ENCODE measurements around the gene NPHP3. TPM values are rescaled to one million over a fixed set of nuclear protein-coding genes. Genes with fewer than 3 reads are reported as not detected.
A peak's percentile ranks its signal among the peaks of the same experiment; 100 is the strongest.
"Not testable (repeated sequence)": the region's sequence is repeated elsewhere in the genome, so short reads cannot be mapped to it uniquely, and the experiment has no call there.

The NPHP3 gene
- 10 to 100 TPM; 15.6 to 35.5 TPM for total RNA-seq

DNA sequence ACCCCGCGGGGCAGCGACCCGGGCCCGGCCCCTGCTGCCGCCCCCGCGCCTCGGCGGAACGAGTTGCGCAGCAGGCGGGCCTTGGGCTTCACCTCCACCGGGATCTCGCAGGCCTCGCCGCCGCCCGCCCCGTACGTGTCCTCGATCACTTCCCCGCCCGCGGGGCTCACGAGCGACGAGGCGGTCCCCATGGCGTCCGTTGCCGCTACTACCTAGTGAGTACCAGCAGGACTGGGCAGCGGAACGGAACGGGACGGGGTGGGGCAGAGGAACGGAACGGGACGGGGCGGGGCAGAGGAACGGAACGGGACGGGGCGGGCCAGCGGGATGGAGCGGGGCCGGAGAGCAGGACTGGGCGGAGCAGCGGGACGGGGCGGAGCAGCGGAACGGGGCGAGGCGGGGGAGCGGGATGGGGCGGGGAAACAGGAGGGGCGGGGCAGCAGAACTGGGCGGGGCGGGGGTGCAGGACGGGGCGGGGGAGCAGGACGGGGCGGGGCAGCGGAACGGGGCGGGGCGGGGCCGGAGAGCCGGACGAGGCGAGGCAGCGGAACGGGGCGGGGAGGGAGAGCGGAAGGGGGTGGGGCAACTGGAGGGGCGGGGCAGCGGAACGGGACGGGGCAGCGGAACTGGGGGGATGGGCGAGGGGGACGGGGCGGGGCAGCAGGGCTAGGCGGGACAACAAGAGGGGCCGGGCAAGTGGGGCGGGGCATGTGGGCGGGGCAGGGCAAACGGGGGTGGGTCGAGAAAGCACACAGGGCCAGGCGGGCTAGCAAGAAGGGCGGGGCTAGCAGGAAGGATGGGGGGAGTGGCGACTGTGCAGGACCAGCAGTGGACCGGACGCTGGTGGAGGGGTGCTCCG lies at the start of gene NPHP3:
NPHP3 (minus strand) TSS at position 245 of the 859 bp plus-strand sequence; CDS start at position 191, 54 bp downstream.
- peak within 1 kb of the TSS; percentile 93 for H3K4me3 Mint-ChIP-seq
- H3K9me3 Mint-ChIP-seq = no peaks in the 10 kb centered on the region
- no peaks in the 10 kb centered on the region for H3K27me3 Mint-ChIP-seq
- peak within 1 kb of the TSS; percentile 93 for H3K27ac Mint-ChIP-seq
- H3K4me1 Mint-ChIP-seq = peaks cover 23% of the 10 kb centered on the region
- ATAC-seq (replicated peaks) = peak; percentile 89
- peaks cover 44% of the 10 kb centered on the region for H3K36me3 Mint-ChIP-seq (ENCODE audit: low read depth)

DNA sequence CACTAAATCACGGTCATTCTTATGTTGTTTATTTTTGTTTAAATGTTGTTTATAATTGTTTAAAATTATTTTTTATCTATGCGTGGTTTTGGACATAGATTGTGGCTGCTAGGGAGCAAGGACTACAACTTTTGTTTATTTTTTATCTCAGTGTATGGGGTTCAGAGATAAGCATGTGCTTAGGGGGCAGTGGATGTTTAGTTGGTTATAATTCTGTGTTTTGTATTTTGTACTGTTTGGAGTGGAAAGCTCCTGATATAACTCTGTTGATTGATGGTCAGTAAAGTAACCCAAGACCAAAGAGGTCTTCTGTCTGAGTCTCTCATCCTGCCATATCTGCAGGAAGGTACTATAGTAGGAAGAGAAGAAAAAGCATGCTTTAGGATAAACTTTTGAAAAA lies 36.5 kb upstream of the NPHP3 start:
- no peaks in the 10 kb centered on the region for H3K36me3 Mint-ChIP-seq (ENCODE audit: low read depth)
- no peak overlapping the region for H3K27ac Mint-ChIP-seq
- H3K4me3 Mint-ChIP-seq = no peak overlapping the region
- H3K9me3 Mint-ChIP-seq = no peaks in the 10 kb centered on the region
- no peak for ATAC-seq (replicated peaks)
- H3K27me3 Mint-ChIP-seq = no peaks in the 10 kb centered on the region
- H3K4me1 Mint-ChIP-seq = no peaks in the 10 kb centered on the region

GRCh38 chr3:132756108-132756650 lies 34.0 kb upstream of the NPHP3 start:
- ATAC-seq (replicated peaks) = no peak
- Mint-ChIP-seq H3K4me1 (no peaks in the 10 kb centered on the region), H3K27me3 (no peaks in the 10 kb centered on the region), H3K36me3 (ENCODE audit: low read depth) (no peaks in the 10 kb centered on the region), H3K9me3 (no peaks in the 10 kb centered on the region), H3K4me3 (no peak overlapping the region), H3K27ac (no peak overlapping the region)

DNA sequence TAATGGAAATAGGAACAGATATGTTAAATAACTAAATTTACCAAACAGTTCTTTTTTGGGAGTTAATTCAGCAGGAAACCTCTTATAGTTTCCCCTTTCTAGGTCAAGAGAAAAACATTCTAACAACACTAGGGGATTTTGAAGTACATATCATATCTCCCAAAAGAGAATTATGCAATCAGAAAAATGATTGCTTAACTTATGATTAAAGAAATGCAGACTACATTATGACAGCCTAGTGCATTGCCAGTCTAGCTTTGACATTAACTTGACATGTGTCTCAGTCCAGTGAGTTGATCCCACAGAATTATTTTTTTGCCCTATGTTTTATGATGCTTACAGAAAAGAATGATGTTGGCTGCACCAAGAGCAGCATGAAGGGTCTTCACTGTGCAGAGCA lies 31.7 kb upstream of the NPHP3 start:
- H3K4me1 Mint-ChIP-seq = no peaks in the 10 kb centered on the region
- no peaks in the 10 kb centered on the region for H3K36me3 Mint-ChIP-seq (ENCODE audit: low read depth)
- no peak for ATAC-seq (replicated peaks)
- no peak overlapping the region for H3K27ac Mint-ChIP-seq
- H3K4me3 Mint-ChIP-seq = no peak overlapping the region
- H3K27me3 Mint-ChIP-seq = peaks cover 13% of the 10 kb centered on the region
- no peaks in the 10 kb centered on the region for H3K9me3 Mint-ChIP-seq

GRCh38 chr3:132749786-132750185 lies 27.6 kb upstream of the NPHP3 start:
- H3K27me3 Mint-ChIP-seq = peaks cover 27% of the 10 kb centered on the region
- no peak for ATAC-seq (replicated peaks)
- H3K36me3 Mint-ChIP-seq (ENCODE audit: low read depth) = no peaks in the 10 kb centered on the region
- H3K9me3 Mint-ChIP-seq = no peaks in the 10 kb centered on the region
- no peak overlapping the region for H3K4me3 Mint-ChIP-seq
- no peak overlapping the region for H3K27ac Mint-ChIP-seq
- H3K4me1 Mint-ChIP-seq = no peaks in the 10 kb centered on the region

DNA sequence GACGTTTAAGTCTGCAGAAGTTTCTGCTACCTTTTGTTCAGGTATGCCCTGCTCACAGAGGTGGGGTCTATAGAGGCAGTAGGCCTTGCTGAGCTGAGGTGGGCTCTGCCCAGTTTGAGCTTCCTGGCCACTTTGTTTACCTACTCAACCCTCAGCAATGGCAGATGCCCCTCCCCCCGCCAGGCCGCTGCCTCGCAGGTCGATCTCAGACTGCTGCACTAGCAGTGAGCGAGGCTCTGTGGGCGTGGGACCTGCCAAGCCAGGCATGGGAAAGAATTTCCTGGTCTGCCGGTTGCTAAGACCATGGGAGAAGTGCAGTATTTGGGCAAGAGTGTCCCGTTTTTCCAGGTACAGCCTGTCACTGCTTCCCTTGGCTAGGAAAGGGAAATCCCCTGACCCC lies 24.5 kb upstream of the NPHP3 start:
- not testable (repeated sequence) for ATAC-seq (replicated peaks); H3K9me3 Mint-ChIP-seq; H3K27ac Mint-ChIP-seq; H3K4me1 Mint-ChIP-seq; H3K4me3 Mint-ChIP-seq; H3K36me3 Mint-ChIP-seq (ENCODE audit: low read depth)
- peaks cover 35% of the 10 kb centered on the region for H3K27me3 Mint-ChIP-seq

DNA sequence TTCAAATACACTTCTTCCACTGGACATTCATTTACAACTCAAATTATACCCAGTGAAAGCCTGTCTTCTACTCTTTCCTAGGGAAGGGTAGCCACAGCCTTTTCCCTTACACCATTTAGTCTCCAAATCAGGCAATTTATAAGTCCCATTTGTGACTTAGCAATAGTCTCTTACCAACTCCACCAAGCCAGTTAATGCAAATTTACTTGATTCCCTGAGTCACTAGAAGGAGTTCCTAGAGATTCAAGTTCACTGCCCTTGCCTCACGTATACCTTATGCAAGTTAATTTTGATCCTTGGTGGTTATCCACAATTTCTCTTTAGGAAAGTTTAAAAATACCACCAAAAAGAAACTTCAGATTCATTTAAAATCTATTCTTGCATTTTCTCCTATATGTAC lies 16.1 kb upstream of the NPHP3 start:
- no peaks in the 10 kb centered on the region for H3K4me1 Mint-ChIP-seq
- H3K36me3 Mint-ChIP-seq (ENCODE audit: low read depth) = no peaks in the 10 kb centered on the region
- no peak overlapping the region for H3K27ac Mint-ChIP-seq
- H3K4me3 Mint-ChIP-seq = no peak overlapping the region
- H3K27me3 Mint-ChIP-seq = peaks cover 27% of the 10 kb centered on the region
- no peak for ATAC-seq (replicated peaks)
- H3K9me3 Mint-ChIP-seq = no peaks in the 10 kb centered on the region

DNA sequence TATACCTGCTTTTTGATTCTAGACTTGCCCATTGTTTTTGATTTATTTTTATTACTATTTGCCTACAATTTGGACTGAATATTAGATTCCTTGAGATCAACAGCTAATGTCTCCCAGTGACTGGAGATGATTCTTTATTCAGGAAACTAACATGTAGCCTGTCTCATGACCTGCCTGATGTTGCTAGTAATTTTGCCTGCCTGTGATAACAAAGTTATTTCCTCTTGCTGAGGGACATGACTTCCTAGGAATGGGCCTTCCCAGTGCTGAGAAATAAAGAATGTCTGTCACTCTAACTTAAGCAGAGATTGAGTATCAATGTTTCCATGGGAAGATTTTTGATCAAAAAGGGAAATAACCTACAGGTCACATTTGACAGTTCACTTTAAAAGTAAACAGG lies 13.4 kb upstream of the NPHP3 start:
- no peak for ATAC-seq (replicated peaks)
- no peaks in the 10 kb centered on the region for H3K4me1 Mint-ChIP-seq
- H3K36me3 Mint-ChIP-seq (ENCODE audit: low read depth) = no peaks in the 10 kb centered on the region
- H3K9me3 Mint-ChIP-seq = no peaks in the 10 kb centered on the region
- H3K27ac Mint-ChIP-seq = no peak overlapping the region
- no peak overlapping the region for H3K4me3 Mint-ChIP-seq
- peaks cover 43% of the 10 kb centered on the region for H3K27me3 Mint-ChIP-seq

DNA sequence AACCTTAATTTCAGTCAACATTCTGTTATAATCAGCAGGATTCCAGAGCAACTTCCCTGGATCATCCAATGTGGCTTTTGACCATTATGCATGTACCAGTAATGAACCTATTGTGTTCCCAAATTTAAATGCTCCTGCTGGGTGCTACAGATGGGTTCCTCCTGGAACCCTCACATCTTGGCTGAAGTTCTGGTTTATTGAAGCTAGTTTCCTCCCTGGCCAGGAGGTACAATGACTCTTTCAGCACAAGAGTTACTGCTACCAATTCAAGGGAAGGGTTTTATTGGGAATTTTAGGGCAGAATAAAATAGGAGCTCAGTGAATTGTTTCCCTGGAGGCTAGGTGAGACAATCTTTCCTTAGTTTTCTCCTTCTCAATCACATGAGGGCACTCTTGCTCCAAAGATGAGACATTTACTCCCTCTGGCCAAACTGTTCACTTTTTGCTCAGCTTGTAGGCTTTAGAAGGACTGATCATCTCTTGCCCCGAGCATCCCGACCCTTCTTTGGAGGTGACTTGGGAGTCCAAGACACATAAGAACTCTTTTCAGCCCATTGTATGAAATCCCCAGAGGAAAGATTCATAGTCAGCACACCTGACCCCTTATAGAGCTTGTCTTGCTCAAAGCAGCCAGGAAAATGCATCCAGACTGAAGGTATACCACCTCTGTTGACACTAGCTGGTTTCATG lies 8.8 kb upstream of the NPHP3 start:
- no peak overlapping the region for H3K27ac Mint-ChIP-seq
- H3K4me1 Mint-ChIP-seq = no peaks in the 10 kb centered on the region

GRCh38 chr3:132726341-132726823 lies 4.2 kb upstream of the NPHP3 start:
- Mint-ChIP-seq H3K27ac (no peak overlapping the region), H3K36me3 (ENCODE audit: low read depth) (peaks cover 4% of the 10 kb centered on the region), H3K4me3 (no peak overlapping the region)

More for the DNA sequence above, 8.8 kb upstream of the NPHP3 start:
- Mint-ChIP-seq H3K9me3 (no peaks in the 10 kb centered on the region), H3K4me3 (no peak overlapping the region), H3K36me3 (ENCODE audit: low read depth) (no peaks in the 10 kb centered on the region), H3K27me3 (peaks cover 24% of the 10 kb centered on the region)
- ATAC-seq (replicated peaks) = peak; percentile 38

GRCh38 chr3:132723024-132723950 lies 1.1 kb upstream of the NPHP3 start:
- Mint-ChIP-seq H3K36me3 (ENCODE audit: low read depth) (peaks cover 35% of the 10 kb centered on the region), H3K4me3 (peak overlapping the region; percentile 93), H3K4me1 (peaks cover 23% of the 10 kb centered on the region), H3K27ac (peak overlapping the region; percentile 76), H3K9me3 (no peaks in the 10 kb centered on the region), H3K27me3 (no peaks in the 10 kb centered on the region)
- ATAC-seq (replicated peaks) = no peak

More at GRCh38 chr3:132726341-132726823, 4.2 kb upstream of the NPHP3 start:
- Mint-ChIP-seq H3K9me3 (no peaks in the 10 kb centered on the region), H3K27me3 (peaks cover 8% of the 10 kb centered on the region), H3K4me1 (no peaks in the 10 kb centered on the region)
- ATAC-seq (replicated peaks) = no peak

GRCh38 chr3:132721479-132722164 lies 587 bp downstream of the NPHP3 start:
- peak overlapping the region; percentile 93 for H3K27ac Mint-ChIP-seq
- no peaks in the 10 kb centered on the region for H3K27me3 Mint-ChIP-seq
- H3K4me3 Mint-ChIP-seq = peak overlapping the region; percentile 93
- H3K36me3 Mint-ChIP-seq (ENCODE audit: low read depth) = peaks cover 50% of the 10 kb centered on the region
- H3K9me3 Mint-ChIP-seq = no peaks in the 10 kb centered on the region
- peaks cover 23% of the 10 kb centered on the region for H3K4me1 Mint-ChIP-seq
- ATAC-seq (replicated peaks) = peak; percentile 27

DNA sequence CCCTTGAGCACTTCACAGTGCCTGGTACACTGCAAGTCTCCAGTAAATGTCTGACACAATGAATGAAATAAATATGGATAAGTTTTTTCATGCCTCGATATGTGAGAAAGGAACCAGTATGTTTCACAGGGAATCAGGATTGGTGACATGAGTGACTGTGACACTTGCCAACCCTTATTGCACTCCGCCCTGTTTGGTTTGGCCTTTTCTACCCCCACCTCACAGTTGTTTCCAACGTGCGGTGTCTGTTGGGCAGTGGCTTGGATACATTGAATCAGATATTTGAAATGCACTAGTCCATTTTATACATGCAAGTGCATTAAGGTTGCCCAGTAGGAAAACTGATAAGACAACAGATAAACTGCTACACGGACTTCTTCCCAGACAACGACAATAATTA lies 2.0 kb downstream of the NPHP3 start:
- Mint-ChIP-seq H3K4me3 (peak overlapping the region; percentile 93), H3K27me3 (no peaks in the 10 kb centered on the region), H3K27ac (peak overlapping the region; percentile 73), H3K4me1 (peaks cover 23% of the 10 kb centered on the region), H3K36me3 (ENCODE audit: low read depth) (peaks cover 64% of the 10 kb centered on the region), H3K9me3 (no peaks in the 10 kb centered on the region)
- ATAC-seq (replicated peaks) = no peak
